ENCODE results near the gene GALM. TPM values are rescaled to one million over a fixed set of nuclear protein-coding genes. Genes with fewer than 3 reads are reported as not detected.
"Not testable (repeated sequence)": the region's sequence is repeated elsewhere in the genome, so short reads cannot be mapped to it uniquely, and the experiment has no call there.

The GALM gene
- total RNA-seq, 5 donors from 2014 or later (not counting 1 experiment from before 2014, with no cell fraction given), result 14.3 to 29.4 (median 17.3) TPM

- H3K27me3 Mint-ChIP-seq, result peaks cover 0 to 3% of the 10 kb centered on the region in 2 donors
- WGBS (ENCODE audit: insufficient coverage), result 17% methylated on average over 14 of the region's 18 CpGs
- H3K27ac ChIP-seq (ENCODE audit: low read length), result peak overlapping the region; percentile 96
- H3K4me3 ChIP-seq (ENCODE audit: control insufficient read depth in 1 of 2, extremely low read depth in 1 of 2, low read length in 1 of 2), result peak overlapping the region; percentile 89 to 95
- peaks cover 30 to 46% of the 10 kb centered on the region in 2 experiments for H3K4me1 ChIP-seq (ENCODE audit: control insufficient read depth in 1 of 2, extremely low read depth in 1 of 2, insufficient read depth in 2 of 2, low read length in 2 of 2)
- peak in 5 of 35 experiments; percentile 2 to 51 (median 17) for DNase-seq
- no peaks in the 10 kb centered on the region for H3K9me3 ChIP-seq
- H3K36me3 ChIP-seq (ENCODE audit: control insufficient read depth in 2 of 2, extremely low read depth in 1 of 2, insufficient read depth in 1 of 2, low read length in 1 of 2), result peaks cover 4 to 32% of the 10 kb centered on the region in 2 donors
- no peaks in the 10 kb centered on the region for H3K27me3 ChIP-seq (replicated peaks in 1 of 2; ENCODE audit: control insufficient read depth in 2 of 2, extremely low read depth in 1 of 2, insufficient read depth in 2 of 2, low read length in 1 of 2)
- CTCF ChIA-PET, result interaction anchor here (0.6 to 1.9 kb wide), 10 partner anchors 12 to 436 kb away, joined by 3 to 10 read pairs (median 4); no protein-coding TSS in a partner anchor
- H3K36me3 Mint-ChIP-seq, result peaks cover 37% of the 10 kb centered on the region
- H3K4me3 Mint-ChIP-seq, result peak overlapping the region; percentile 99 to 100 (median 100)
- H3K9me3 Mint-ChIP-seq, result no peaks in the 10 kb centered on the region
- POLR2A ChIA-PET, result interaction anchor here (0.5 to 2.5 kb wide), 87 partner anchors 8 to 1787 kb away, joined by 3 to 41 read pairs (median 4); partner anchors contain the start of genes GALM (in 2 of the 2), GEMIN6 (in 2 of the 2), CEBPZ (in 1 of the 2) and DHX57 (in 1 of the 2)
- H3K4me1 Mint-ChIP-seq, result peaks cover 44 to 58% (median 54%) of the 10 kb centered on the region in 3 donors
- ATAC-seq (replicated peaks in 1 of 4), result peak in 3 of 4 experiments; percentile 3
- peak overlapping the region; percentile 99 to 100 for H3K27ac Mint-ChIP-seq
Measured at GRCh38 chr2:38751596-38752410, 85.9 kb downstream of the GALM start.

GRCh38 chr2:38754049-38754448 is 88.1 kb downstream of the GALM start:
- DNase-seq, result no peak
- peaks cover 16% of the 10 kb centered on the region for H3K36me3 Mint-ChIP-seq
- H3K36me3 ChIP-seq (ENCODE audit: control insufficient read depth in 2 of 2, extremely low read depth in 1 of 2, insufficient read depth in 1 of 2, low read length in 1 of 2), result peaks cover under 1 to 10% of the 10 kb centered on the region in 2 donors
- ATAC-seq (replicated peaks in 1 of 4), result no peak
- no peaks in the 10 kb centered on the region for H3K9me3 ChIP-seq
- peaks cover 22 to 36% (median 32%) of the 10 kb centered on the region in 3 donors for H3K4me1 Mint-ChIP-seq
- peaks cover 0 to 3% of the 10 kb centered on the region in 2 donors for H3K27me3 Mint-ChIP-seq
- H3K4me1 ChIP-seq (ENCODE audit: control insufficient read depth in 1 of 2, extremely low read depth in 1 of 2, insufficient read depth in 2 of 2, low read length in 2 of 2), result peaks cover 15 to 25% of the 10 kb centered on the region in 2 experiments
- POLR2A ChIA-PET, result interaction anchor here in 1 of 2 donors (0.7 kb wide), 1 partner anchor 1187 kb away, joined by 5 read pairs; no protein-coding TSS in a partner anchor
- H3K4me3 ChIP-seq (ENCODE audit: control insufficient read depth in 1 of 2, extremely low read depth in 1 of 2, low read length in 1 of 2), result peak overlapping the region in 1 of 2 donors; percentile 44
- peak overlapping the region; percentile 83 to 85 for H3K27ac Mint-ChIP-seq
- peak overlapping the region; percentile 63 to 73 (median 65) for H3K4me3 Mint-ChIP-seq
- no peaks in the 10 kb centered on the region for H3K27me3 ChIP-seq (replicated peaks in 1 of 2; ENCODE audit: control insufficient read depth in 2 of 2, extremely low read depth in 1 of 2, insufficient read depth in 2 of 2, low read length in 1 of 2)
- CTCF ChIA-PET, result interaction anchor here in 1 of 2 donors (1.0 kb wide), 2 partner anchors 24 to 32 kb away, joined by 3 read pairs; partner anchors contain the start of gene GEMIN6
- H3K9me3 Mint-ChIP-seq, result no peaks in the 10 kb centered on the region
- H3K27ac ChIP-seq (ENCODE audit: low read length), result peak overlapping the region; percentile 64

- H3K27ac Mint-ChIP-seq, result peak overlapping the region; percentile 55 to 77
- Histone ChIP-seq H3K4me3 (ENCODE audit: control insufficient read depth in 1 of 2, extremely low read depth in 1 of 2, low read length in 1 of 2) (peak overlapping the region; percentile 8 to 44), H3K36me3 (ENCODE audit: control insufficient read depth in 2 of 2, extremely low read depth in 1 of 2, insufficient read depth in 1 of 2, low read length in 1 of 2) (peaks cover 0 to 6% of the 10 kb centered on the region in 2 donors), H3K27ac (ENCODE audit: low read length) (peak overlapping the region; percentile 64), H3K4me1 (ENCODE audit: control insufficient read depth in 1 of 2, extremely low read depth in 1 of 2, insufficient read depth in 2 of 2, low read length in 2 of 2) (peaks cover 10 to 21% of the 10 kb centered on the region in 2 experiments), H3K9me3 (no peaks in the 10 kb centered on the region), H3K27me3 (replicated peaks in 1 of 2; ENCODE audit: control insufficient read depth in 2 of 2, extremely low read depth in 1 of 2, insufficient read depth in 2 of 2, low read length in 1 of 2) (no peaks in the 10 kb centered on the region)
- no peaks in the 10 kb centered on the region for H3K9me3 Mint-ChIP-seq
- DNase-seq (no peak), ATAC-seq (replicated peaks in 1 of 4) (no peak)
- CTCF ChIA-PET, result interaction anchor here in 1 of 2 donors (0.6 to 1.0 kb wide), 3 partner anchors 23 to 215 kb away, joined by 3 to 4 read pairs (median 3); partner anchors contain the start of gene GEMIN6
- H3K4me1 Mint-ChIP-seq, result peaks cover 19 to 31% (median 28%) of the 10 kb centered on the region in 3 donors
- WGBS (ENCODE audit: insufficient coverage), result no CpG with 5 or more reads among the region's 3 CpGs
- H3K36me3 Mint-ChIP-seq, result peaks cover 13% of the 10 kb centered on the region
- H3K27me3 Mint-ChIP-seq, result peaks cover 0 to 3% of the 10 kb centered on the region in 2 donors
- peak overlapping the region; percentile 63 to 78 (median 71) for H3K4me3 Mint-ChIP-seq
- POLR2A ChIA-PET, result interaction anchor here in 1 of 2 donors (0.6 kb wide), 1 partner anchor 11 kb away, joined by 5 read pairs; no protein-coding TSS in a partner anchor
Measured at GRCh38 chr2:38754506-38754905, 88.6 kb downstream of the GALM start.

GRCh38 chr2:38755891-38756290 is 90.0 kb downstream of the GALM start:
- WGBS (ENCODE audit: insufficient coverage), result 100% methylated on average over 1 of the region's 31 CpGs
- H3K27ac Mint-ChIP-seq, result not testable (repeated sequence)

GRCh38 chr2:38763228-38763627 is 97.3 kb downstream of the GALM start:
- no peak overlapping the region for H3K4me3 ChIP-seq (ENCODE audit: control insufficient read depth in 1 of 2, extremely low read depth in 1 of 2, low read length in 1 of 2)
- Mint-ChIP-seq H3K36me3 (no peaks in the 10 kb centered on the region), H3K9me3 (no peaks in the 10 kb centered on the region), H3K4me1 (no peaks in the 10 kb centered on the region), H3K27me3 (no peaks in the 10 kb centered on the region), H3K4me3 (no peak overlapping the region), H3K27ac (no peak overlapping the region)
- CTCF ChIA-PET, result no interaction called here
- POLR2A ChIA-PET, result interaction anchor here (1.0 to 2.0 kb wide), 2 partner anchors 12 kb away, joined by 4 to 18 read pairs; partner anchors contain the start of gene SRSF7 (in 2 of the 2)
- H3K27me3 ChIP-seq (replicated peaks in 1 of 2; ENCODE audit: control insufficient read depth in 2 of 2, extremely low read depth in 1 of 2, insufficient read depth in 2 of 2, low read length in 1 of 2), result no peaks in the 10 kb centered on the region
- no CpG with 5 or more reads among the region's 2 CpGs for whole genome bisulfite sequencing (ENCODE audit: insufficient coverage)
- no peak for DNase-seq
- no peaks in the 10 kb centered on the region for H3K9me3 ChIP-seq
- H3K4me1 ChIP-seq (ENCODE audit: control insufficient read depth in 1 of 2, extremely low read depth in 1 of 2, insufficient read depth in 2 of 2, low read length in 2 of 2), result no peaks in the 10 kb centered on the region
- H3K27ac ChIP-seq (ENCODE audit: low read length), result no peak overlapping the region
- H3K36me3 ChIP-seq (ENCODE audit: control insufficient read depth in 2 of 2, extremely low read depth in 1 of 2, insufficient read depth in 1 of 2, low read length in 1 of 2), result no peaks in the 10 kb centered on the region
- peak in 1 of 4 experiments; percentile 69 for ATAC-seq (replicated peaks in 1 of 4)

More at GRCh38 chr2:38755891-38756290, 90.0 kb downstream of the GALM start:
- H3K27ac ChIP-seq (ENCODE audit: low read length); H3K9me3 ChIP-seq; DNase-seq; H3K4me3 Mint-ChIP-seq; H3K27me3 Mint-ChIP-seq; H3K36me3 ChIP-seq (ENCODE audit: control insufficient read depth in 2 of 2, extremely low read depth in 1 of 2, insufficient read depth in 1 of 2, low read length in 1 of 2); CTCF ChIA-PET; ATAC-seq (replicated peaks in 1 of 4); H3K4me3 ChIP-seq (ENCODE audit: control insufficient read depth in 1 of 2, extremely low read depth in 1 of 2, low read length in 1 of 2); H3K27me3 ChIP-seq (replicated peaks in 1 of 2; ENCODE audit: control insufficient read depth in 2 of 2, extremely low read depth in 1 of 2, insufficient read depth in 2 of 2, low read length in 1 of 2); POLR2A ChIA-PET; H3K36me3 Mint-ChIP-seq; H3K9me3 Mint-ChIP-seq: not testable (repeated sequence)
- H3K4me1 Mint-ChIP-seq, result peaks cover 14 to 21% (median 21%) of the 10 kb centered on the region in 3 donors
- peaks cover 4 to 18% of the 10 kb centered on the region in 2 experiments for H3K4me1 ChIP-seq (ENCODE audit: control insufficient read depth in 1 of 2, extremely low read depth in 1 of 2, insufficient read depth in 2 of 2, low read length in 2 of 2)

- H3K4me1 ChIP-seq (ENCODE audit: control insufficient read depth in 1 of 2, extremely low read depth in 1 of 2, insufficient read depth in 2 of 2, low read length in 2 of 2), result no peaks in the 10 kb centered on the region
- no CpG with 5 or more reads among the region's 4 CpGs for WGBS (ENCODE audit: insufficient coverage)
- Mint-ChIP-seq H3K4me1 (no peaks in the 10 kb centered on the region), H3K27me3 (no peaks in the 10 kb centered on the region), H3K4me3 (no peak overlapping the region), H3K9me3 (no peaks in the 10 kb centered on the region), H3K27ac (no peak overlapping the region), H3K36me3 (no peaks in the 10 kb centered on the region)
- no peaks in the 10 kb centered on the region for H3K9me3 ChIP-seq
- H3K27me3 ChIP-seq (replicated peaks in 1 of 2; ENCODE audit: control insufficient read depth in 2 of 2, extremely low read depth in 1 of 2, insufficient read depth in 2 of 2, low read length in 1 of 2), result no peaks in the 10 kb centered on the region
- H3K4me3 ChIP-seq (ENCODE audit: control insufficient read depth in 1 of 2, extremely low read depth in 1 of 2, low read length in 1 of 2), result no peak overlapping the region
- ChIA-PET CTCF (no interaction called here), POLR2A (interaction anchor here (1.6 to 2.0 kb wide), 2 partner anchors 12 to 13 kb away, joined by 7 to 18 read pairs; partner anchors contain the start of gene SRSF7 (in 2 of the 2))
- no peaks in the 10 kb centered on the region for H3K36me3 ChIP-seq (ENCODE audit: control insufficient read depth in 2 of 2, extremely low read depth in 1 of 2, insufficient read depth in 1 of 2, low read length in 1 of 2)
- H3K27ac ChIP-seq (ENCODE audit: low read length), result no peak overlapping the region
- ATAC-seq (replicated peaks in 1 of 4), result peak in 1 of 4 experiments; percentile 59
- DNase-seq, result no peak
Measured at GRCh38 chr2:38763728-38764127, 97.8 kb downstream of the GALM start.
